ENCODE results near the gene PHLPP1. TPM values are rescaled to one million over a fixed set of nuclear protein-coding genes. Genes with fewer than 3 reads are reported as not detected.

The PHLPP1 gene
- total and polyA plus RNA-seq, 9 of the 15 experiments (the other 6 are each of a cell fraction or from before 2014, with no cell fraction given): 0.56 to 9.0 (median 4.5) TPM

- Histone ChIP-seq H3K4me1 (replicated peaks in 1 of 2; ENCODE audit: control insufficient read depth in 2 of 2, insufficient read depth in 2 of 2, low read length in 2 of 2) (no peaks in the 10 kb centered on the region), H3K36me3 (ENCODE audit: control insufficient read depth, insufficient read depth, low read length) (peaks cover 9% of the 10 kb centered on the region; the same call in 2 of the 3 replicates), H3K9ac (ENCODE audit: insufficient read depth in 1 of 2, low read depth in 2 of 2, low read length in 2 of 2) (no peak overlapping the region), H3K4me3 (no peak overlapping the region), H3K4me2 (ENCODE audit: insufficient read depth, low read length) (no peak overlapping the region), H3K27ac (ENCODE audit: extremely low read depth, low read depth, low read length) (no peak overlapping the region), H3K79me2 (ENCODE audit: control insufficient read depth, insufficient read depth, low read length) (no peaks in the 10 kb centered on the region), H3K27me3 (ENCODE audit: control insufficient read depth in 2 of 2, insufficient read depth in 2 of 2, low read length in 2 of 2) (no peaks in the 10 kb centered on the region), H3K9me3 (replicated peaks; ENCODE audit: control insufficient read depth, insufficient read depth, low read depth, low read length) (no peaks in the 10 kb centered on the region), H4K20me1 (replicated peaks; ENCODE audit: control insufficient read depth, insufficient read depth, low read length) (no peaks in the 10 kb centered on the region), H2AFZ (ENCODE audit: low read depth, low read length) (no peak overlapping the region), H3K9me1 (ENCODE audit: control insufficient read depth, insufficient read depth, low read length) (no peaks in the 10 kb centered on the region)
- intact Hi-C loops (cut with micrococcal nuclease) (no loop called here), in situ Hi-C loops (cut with MboI) (loop anchor here (10.0 kb wide), 1 partner anchor 309 kb away; no protein-coding TSS in a partner anchor)
- ChIA-PET POLR2A (interaction anchor here (0.5 kb wide), 1 partner anchor 113 kb away, joined by 3 read pairs; no protein-coding TSS in a partner anchor), CTCF (ENCODE audit: low intra/inter-chr PET ratio) (no interaction called here)
- FAIRE-seq (no peak), DNase-seq (ENCODE audit: extremely low read depth in 1 of 4, low spot score in 3 of 4) (no peak), ATAC-seq (no peak)
- TF ChIP-seq SIN3A (IDR thresholded peaks at IDR 0.05; ENCODE audit: borderline replicate concordance in 2 of 2, control insufficient read depth in 1 of 2, low read depth in 2 of 2, low read length in 2 of 2): no peak
- TF ChIP-seq NFIC (IDR thresholded peaks at IDR 0.05): no peak
- no peak for TF ChIP-seq DNMT1 (IDR thresholded peaks at IDR 0.05)
- TF ChIP-seq E2F6 (IDR thresholded peaks at IDR 0.05; ENCODE audit: borderline replicate concordance in 1 of 2, extremely low read depth in 1 of 2, insufficient read depth in 1 of 2, insufficient read length in 1 of 2, low read depth in 1 of 2, low read length in 1 of 2, poor library complexity in 1 of 2, severe bottlenecking in 1 of 2): no peak
- no peak for TF ChIP-seq PTRF (tag; IDR thresholded peaks at IDR 0.05)
- TF ChIP-seq KAT7 (CRISPR knock-in tag; IDR thresholded peaks at IDR 0.05; ENCODE audit: borderline replicate concordance): no peak
- TF ChIP-seq RBFOX2 (IDR thresholded peaks at IDR 0.05; ENCODE audit: low read depth, low read length): no peak
- no peak for TF ChIP-seq CBFB (CRISPR knock-in tag; IDR thresholded peaks at IDR 0.05)
- TF ChIP-seq E2F1 (CRISPR knock-in tag; IDR thresholded peaks at IDR 0.05): no peak
- no peak for TF ChIP-seq NRF1 (conservative IDR thresholded peaks at IDR 0.05 in 1 of 2, IDR thresholded peaks at IDR 0.05 in 1 of 2)
- TF ChIP-seq CREM (IDR thresholded peaks at IDR 0.05; ENCODE audit: low read depth): no peak
- TF ChIP-seq SRSF7 (optimal IDR thresholded peaks at IDR 0.05; ENCODE audit: low read depth, low read length): no peak
- TF ChIP-seq LCOR (CRISPR knock-in tag; IDR thresholded peaks at IDR 0.05): no peak
- no peak for TF ChIP-seq ZBTB8A (IDR thresholded peaks at IDR 0.05; ENCODE audit: partially characterized antibody)
- no TSS peak for BruUV-seq (replicated peaks)
- WGBS (ENCODE audit: insufficient coverage, low coverage, missing lambda C conversion rate): 51% methylated on average over 3 of the region's 3 CpGs
These were observed 248.2 kb downstream of the PHLPP1 start for GRCh38 chr18:62963507-62963906.
